Aorta (tissue), 5 donors: ENCODE results near the gene SFTPA2. TPM values are rescaled to one million over a fixed set of nuclear protein-coding genes. Genes with fewer than 3 reads are reported as not detected.
"Not testable (repeated sequence)": the region's sequence is repeated elsewhere in the genome, so short reads cannot be mapped to it uniquely, and the experiment has no call there.

Source experiments
- ATAC-seq: fragments of 200-7000 bp; cut with Tn5 transposase; one replicate; pipeline ENCODE4 v1.9.1; 2022; ENCODE audit warnings: moderate library complexity; ENCODE audit not compliant: low FRiP score
- DNase-seq, 2 donors: peaks; one replicate each; pipeline ENCODE4 v3.0.0-alpha.2; 2020
- H3K27ac ChIP-seq, 2 donors: one replicate each; pipeline ENCODE4 v1.5.1; 2013; ENCODE audit warnings: low read length in 2 of 2, mild to moderate bottlenecking in 2 of 2, moderate library complexity in 2 of 2, control low read depth in 1 of 2, inconsistent platforms in 1 of 2, low read depth in 1 of 2
- H3K27me3 ChIP-seq, 2 donors: one replicate each; pipeline ENCODE4 v1.6.1; 2013; ENCODE audit warnings: control low read depth in 1 of 2, low read length in 1 of 2, mild to moderate bottlenecking in 1 of 2, moderate library complexity in 1 of 2; ENCODE audit not compliant: insufficient read depth in 2 of 2, control insufficient read depth in 1 of 2
- H3K36me3 ChIP-seq, 2 donors: one replicate each; pipeline ENCODE4 v1.6.1; 2013; ENCODE audit warnings: control low read depth in 1 of 2, low read length in 1 of 2, mild to moderate bottlenecking in 1 of 2; ENCODE audit not compliant: insufficient read depth in 2 of 2, control insufficient read depth in 1 of 2
- H3K4me1 ChIP-seq, 2 donors: one replicate each; pipeline ENCODE4 v1.6.1; 2013; ENCODE audit warnings: low read length in 2 of 2, control low read depth in 1 of 2, mild to moderate bottlenecking in 1 of 2, moderate library complexity in 1 of 2; ENCODE audit not compliant: insufficient read depth in 2 of 2, control insufficient read depth in 1 of 2
- H3K4me3 ChIP-seq, 2 donors: one replicate each; pipeline ENCODE4 v1.5.1; 2013; ENCODE audit warnings: low read length in 2 of 2, control low read depth in 1 of 2, mild to moderate bottlenecking in 1 of 2
- H3K9me3 ChIP-seq: one replicate; pipeline ENCODE4 v1.6.1; 2013; ENCODE audit warnings: mild to moderate bottlenecking, low read length; ENCODE audit not compliant: control insufficient read depth
- WGBS, 2 donors: extraction: QIAGEN DNeasy Blood & Tissue Kit; methylation state at CpG; one replicate each; pipeline ENCODE4 v1.1.7; 2013; 5-methylcytosine and 5-hydroxymethylcytosine counted together
- intact Hi-C, 2 donors: fragments of 100-400 bp; cut with DNase I; formaldehyde crosslinking; loops; one replicate each; pipeline versions ENCODE4 v1.14.2 to v1.15.0; 2022
- polyA plus RNA-seq, 2 donors: library from polyadenylated mRNA; stranded (reverse); fragments of 200-250 nt; gene quantifications; one replicate each; pipeline ENCODE4 v1.2.3, GENCODE V29; 2013
- total RNA-seq, 2 donors: library from RNA; stranded (reverse); fragmentation: NEBNext Ultra II Directional; extraction: Animal tissue kit (Norgen Biotek cat#: 25700); gene quantifications; one replicate each; pipeline ENCODE4 v1.2.1, GENCODE V29; 2021
- donor health status: healthy with polysubstance abuse.
- donor health status: Bipolar disorder and iron deficiency.
- donor health status: DM: no; HTN: no; CAD: no.
- donor health status: DM: no; HTN: no; CAD: no.
- donor health status: DM: yes; HTN: yes; CAD: no.

SFTPA2 gene
- total and polyA plus RNA-seq, 4 donors, result 0.77 to 13.0 (median 1.6) TPM; not detected in 1

DNA sequence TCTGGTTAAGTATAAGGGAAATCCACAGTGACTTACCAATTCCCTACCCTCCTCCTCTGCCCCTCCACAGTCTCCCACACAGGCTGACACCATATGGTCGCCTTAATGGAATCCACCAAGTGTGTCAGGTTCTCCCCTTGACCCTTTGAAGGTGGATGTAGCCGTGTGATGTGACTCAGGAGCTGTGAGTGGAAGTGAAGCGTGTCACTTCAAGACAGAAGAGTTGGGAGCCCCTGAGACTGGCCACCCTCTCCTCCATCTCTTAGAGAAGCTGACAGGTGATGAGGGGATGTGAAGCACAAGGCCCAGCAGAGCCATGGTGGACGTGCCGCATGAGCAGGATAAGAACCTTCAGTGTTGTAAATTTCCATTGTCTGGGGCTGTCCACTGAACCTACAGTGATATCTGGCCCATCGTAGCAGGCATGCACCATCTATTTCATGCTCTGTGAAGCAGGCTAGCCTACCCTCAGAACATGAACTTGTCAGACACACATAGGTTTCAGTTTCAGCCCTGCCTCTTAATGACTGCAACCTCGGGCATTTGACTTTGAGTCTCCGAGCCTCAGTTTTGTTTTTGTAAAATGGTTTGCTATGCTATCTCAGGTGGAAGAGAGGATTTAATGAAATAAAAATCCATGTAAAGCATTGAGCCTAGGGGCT, 35.0 kb downstream of the SFTPA2 start:
- H3K4me3 ChIP-seq, DNase-seq, H3K36me3 ChIP-seq, ATAC-seq, H3K27me3 ChIP-seq, H3K4me1 ChIP-seq, H3K9me3 ChIP-seq, H3K27ac ChIP-seq, intact Hi-C loops: not testable (repeated sequence)
- 81 to 88% methylated on average over 7 of the region's 8 CpGs for WGBS, 2 donors

DNA sequence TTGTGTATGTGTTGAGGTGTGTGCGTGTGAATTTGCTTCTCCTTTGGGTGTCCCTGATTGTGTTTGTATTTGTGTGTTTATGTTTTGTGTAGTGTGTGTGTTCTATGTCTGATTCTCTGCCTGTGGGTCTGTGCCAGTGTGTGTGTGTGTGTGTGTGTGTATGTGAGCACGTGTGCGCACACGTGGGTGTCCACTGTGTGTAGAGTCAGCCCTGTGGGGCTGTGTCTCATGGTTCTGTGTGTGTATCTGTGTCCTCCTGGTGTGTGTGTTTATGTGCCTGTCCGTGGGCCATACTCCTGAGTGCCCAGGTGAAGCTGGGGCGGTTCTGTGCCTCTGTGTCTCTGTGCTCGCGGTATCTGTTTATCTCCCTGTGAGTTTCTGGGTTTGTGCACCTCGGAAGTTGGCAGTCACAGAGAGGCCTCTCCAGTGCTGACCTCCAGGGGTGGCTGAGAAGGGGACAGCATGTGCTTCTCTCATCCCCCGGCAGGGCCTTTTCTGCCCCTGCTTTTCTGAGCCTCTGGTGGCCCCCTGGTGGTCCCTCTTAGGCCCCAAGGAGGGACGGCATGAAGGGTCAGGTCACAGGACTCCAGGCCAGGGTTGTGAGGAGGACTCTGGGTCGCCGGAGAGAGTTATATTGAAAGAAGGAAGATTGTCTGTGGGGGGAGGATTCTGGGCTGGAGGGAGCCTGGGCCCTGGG, 36.9 kb downstream of the SFTPA2 start:
- DNase-seq, intact Hi-C loops, H3K27me3 ChIP-seq, H3K9me3 ChIP-seq, H3K36me3 ChIP-seq, H3K27ac ChIP-seq, H3K4me1 ChIP-seq, H3K4me3 ChIP-seq: not testable (repeated sequence)
- whole genome bisulfite sequencing, 2 donors, result 88 to 90% methylated on average over 9 to 10 of the region's 13 CpGs
- ATAC-seq, result peak; percentile 24

DNA sequence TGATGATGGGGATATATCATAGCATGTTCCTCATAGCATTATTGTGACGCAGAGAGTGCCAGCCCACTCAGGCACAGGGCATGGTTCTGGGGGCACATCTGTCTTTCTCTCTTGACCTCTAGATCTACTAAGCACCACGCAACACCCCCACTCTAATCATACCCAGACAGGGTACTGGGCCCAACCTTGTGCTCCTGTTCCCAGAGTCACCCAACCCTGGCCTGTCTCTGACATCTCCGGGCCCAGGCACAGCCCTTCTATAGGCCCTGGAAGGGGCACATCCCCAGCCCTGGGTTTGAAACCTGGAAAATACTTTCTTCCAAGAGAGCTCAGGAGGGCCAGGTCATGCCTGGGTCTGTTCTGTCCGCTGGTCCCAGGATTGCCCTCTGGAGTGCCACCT, 37.7 kb downstream of the SFTPA2 start:
- peak; percentile 42 for ATAC-seq
- H3K36me3 ChIP-seq, H3K9me3 ChIP-seq, H3K27me3 ChIP-seq, H3K27ac ChIP-seq, H3K4me1 ChIP-seq, H3K4me3 ChIP-seq, DNase-seq, intact Hi-C loops: not testable (repeated sequence)
- 86 to 98% methylated on average over 2 to 3 of the region's 4 CpGs for WGBS, 2 donors

DNA sequence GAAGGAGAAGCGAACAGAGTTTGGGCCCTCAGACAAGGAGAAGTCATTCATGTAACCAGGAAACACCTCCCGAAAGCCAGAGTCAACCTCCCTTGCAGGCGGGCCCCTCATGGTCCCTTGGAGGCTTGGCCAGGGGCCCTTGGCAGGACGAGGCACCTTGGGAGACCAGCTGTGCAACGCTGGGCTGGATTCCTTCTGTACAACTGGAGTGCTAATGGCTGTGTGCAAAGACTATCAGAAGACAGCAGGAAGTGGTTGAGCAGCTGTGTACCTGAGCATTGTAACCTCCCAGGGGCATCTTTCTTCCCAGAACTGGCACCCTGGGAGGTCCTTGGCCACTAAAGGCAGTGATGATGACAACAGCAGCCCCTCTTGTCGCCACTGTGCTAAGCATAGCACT, 38.5 kb downstream of the SFTPA2 start:
- H3K27ac ChIP-seq, H3K9me3 ChIP-seq, H3K4me3 ChIP-seq, H3K4me1 ChIP-seq, intact Hi-C loops, DNase-seq, H3K27me3 ChIP-seq, H3K36me3 ChIP-seq: not testable (repeated sequence)
- 79 to 85% methylated on average over 6 of the region's 6 CpGs for WGBS, 2 donors
- ATAC-seq, result peak; percentile 51

DNA sequence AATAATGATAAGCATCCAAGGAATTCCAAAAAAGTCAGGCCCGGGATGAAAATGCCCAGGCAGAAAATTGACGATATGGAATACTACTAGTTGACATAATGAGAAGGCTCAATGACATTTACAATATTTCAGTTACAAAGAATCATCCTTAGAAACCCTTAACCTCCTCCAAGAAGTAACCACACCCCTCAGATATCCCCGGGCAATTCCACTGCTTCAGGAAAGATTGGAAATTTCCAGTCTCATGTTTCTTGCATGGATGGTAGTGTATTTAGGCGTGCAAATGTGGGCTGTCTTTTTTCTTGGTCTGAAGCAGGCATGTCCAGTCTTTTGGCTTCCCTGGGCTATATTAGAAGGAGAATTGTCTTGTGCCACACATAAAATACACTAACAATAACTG, 42.6 kb downstream of the SFTPA2 start:
- H3K27me3 ChIP-seq, H3K9me3 ChIP-seq, DNase-seq, H3K36me3 ChIP-seq, H3K4me1 ChIP-seq, ATAC-seq, H3K4me3 ChIP-seq, intact Hi-C loops, H3K27ac ChIP-seq: not testable (repeated sequence)
- WGBS, 2 donors, result 23 to 32% methylated on average over 2 of the region's 4 CpGs

DNA sequence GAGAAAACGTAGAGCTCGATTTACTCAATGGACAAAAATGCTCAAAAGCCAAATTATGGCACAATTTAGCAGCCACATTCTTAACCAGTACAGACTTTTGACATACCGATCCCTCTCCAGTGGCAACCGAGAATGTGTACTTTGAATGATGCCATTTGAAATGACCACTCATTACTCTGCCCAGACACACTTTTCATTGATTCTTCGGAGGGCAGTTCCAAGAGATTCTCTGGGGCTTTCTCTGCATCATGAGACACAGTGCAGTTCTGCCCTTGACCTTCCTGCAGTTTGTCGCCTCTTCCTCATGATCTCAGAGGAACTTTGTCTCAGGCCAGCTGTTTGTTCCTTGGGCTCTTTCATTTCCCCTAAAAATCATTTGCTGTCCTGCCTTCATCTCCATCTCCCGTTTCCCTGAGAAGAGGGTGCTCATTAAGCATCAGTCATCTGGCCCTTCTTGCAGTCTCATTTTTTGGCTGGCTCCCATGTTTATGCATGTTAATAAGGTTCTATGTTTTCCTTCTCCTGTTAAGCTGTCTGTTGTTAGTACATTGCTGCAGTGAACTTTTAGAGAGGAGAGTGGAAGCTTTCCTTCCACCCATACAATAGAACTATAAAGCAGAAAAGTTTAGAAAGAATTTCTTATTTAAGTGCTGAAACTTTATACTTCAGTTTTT, 43.5 kb downstream of the SFTPA2 start:
- WGBS, 2 donors, result 50 to 51% methylated on average over 4 to 5 of the region's 7 CpGs
- H3K27me3 ChIP-seq, H3K4me3 ChIP-seq, DNase-seq, intact Hi-C loops, H3K27ac ChIP-seq, H3K36me3 ChIP-seq, ATAC-seq, H3K9me3 ChIP-seq, H3K4me1 ChIP-seq: not testable (repeated sequence)

DNA sequence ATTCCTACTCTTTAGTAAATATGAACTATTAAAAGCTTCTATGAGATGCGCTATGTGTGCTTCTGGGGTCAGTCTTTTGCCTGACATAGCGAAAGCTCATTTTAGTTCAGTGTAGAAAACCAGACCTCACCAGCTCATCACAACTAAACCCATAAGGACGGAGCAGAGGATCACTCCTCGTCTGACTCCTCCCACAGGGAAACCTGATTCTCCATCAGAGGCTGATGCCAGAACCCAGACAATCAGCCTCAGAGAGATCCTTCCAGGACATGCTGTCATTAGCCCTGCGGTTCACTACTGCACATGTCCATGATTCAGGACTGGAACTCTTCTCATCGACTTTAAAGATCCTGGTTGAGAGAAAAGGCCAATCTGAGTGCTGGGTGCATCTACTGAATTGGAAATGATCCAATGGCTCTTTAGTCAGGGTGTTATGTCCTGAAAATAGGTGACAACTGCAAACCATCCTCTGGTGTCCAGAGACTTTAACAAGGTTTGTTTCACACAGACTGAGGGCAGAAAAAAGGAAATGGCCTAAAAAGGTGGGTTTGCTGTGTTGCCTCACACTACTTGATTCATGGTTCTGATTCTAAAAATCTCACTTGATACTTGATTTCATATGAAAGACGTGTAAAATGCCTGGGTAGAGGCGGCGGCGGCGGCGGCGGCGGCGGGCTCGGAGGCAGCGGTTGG, 48.2 kb downstream of the SFTPA2 start, which contains the start of gene EIF5AL1:
Gene EIF5AL1 (plus strand): TSS at position 643 of the 693 bp plus-strand sequence. CDS start 117 bp downstream, outside the sequence.
- 93 to 94% methylated on average over 15 to 16 of the region's 17 CpGs for WGBS, 2 donors

DNA sequence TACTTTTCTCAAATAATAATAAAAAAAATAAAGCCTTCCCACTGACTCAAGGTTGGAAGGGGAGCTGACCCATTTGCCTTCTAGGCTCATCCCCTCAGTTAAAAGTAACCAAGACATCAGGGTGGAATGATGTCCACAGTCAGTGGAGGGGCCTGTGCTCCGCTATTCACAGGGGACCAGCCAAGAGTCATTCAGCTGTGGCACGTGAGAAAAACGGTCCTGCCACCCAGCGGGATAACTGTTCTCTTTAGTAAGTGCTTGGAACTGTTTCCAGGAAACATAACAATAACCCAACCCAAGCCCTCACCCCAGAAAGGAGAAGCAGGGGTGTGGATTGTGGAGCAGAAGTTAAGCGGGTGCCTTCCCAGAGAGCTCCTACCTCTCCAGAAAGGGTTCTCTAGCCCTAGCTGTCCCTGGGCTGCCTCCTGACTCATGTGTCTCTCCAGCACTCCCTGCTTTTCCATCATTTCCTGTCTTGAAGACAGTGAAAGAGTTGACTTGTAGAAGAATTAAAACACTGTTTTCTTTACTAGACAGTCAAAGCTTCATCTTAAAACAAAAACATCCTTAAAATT, 50.2 kb downstream of the SFTPA2 start:
- not testable (repeated sequence) for DNase-seq

More for the DNA sequence above, 48.2 kb downstream of the SFTPA2 start, which contains the start of gene EIF5AL1:
- H3K4me3 ChIP-seq, DNase-seq, H3K36me3 ChIP-seq, H3K27me3 ChIP-seq, ATAC-seq, intact Hi-C loops, H3K9me3 ChIP-seq, H3K27ac ChIP-seq, H3K4me1 ChIP-seq: not testable (repeated sequence)

More for the DNA sequence above, 50.2 kb downstream of the SFTPA2 start:
- WGBS, 2 donors, result 10 to 20% methylated on average over 4 of the region's 5 CpGs
- H3K27me3 ChIP-seq, intact Hi-C loops, H3K4me1 ChIP-seq, H3K36me3 ChIP-seq, H3K9me3 ChIP-seq, H3K27ac ChIP-seq, H3K4me3 ChIP-seq: not testable (repeated sequence)
- ATAC-seq, result peak; percentile 22
